Measurements from ENCODE around the gene SGCD.

DNA sequence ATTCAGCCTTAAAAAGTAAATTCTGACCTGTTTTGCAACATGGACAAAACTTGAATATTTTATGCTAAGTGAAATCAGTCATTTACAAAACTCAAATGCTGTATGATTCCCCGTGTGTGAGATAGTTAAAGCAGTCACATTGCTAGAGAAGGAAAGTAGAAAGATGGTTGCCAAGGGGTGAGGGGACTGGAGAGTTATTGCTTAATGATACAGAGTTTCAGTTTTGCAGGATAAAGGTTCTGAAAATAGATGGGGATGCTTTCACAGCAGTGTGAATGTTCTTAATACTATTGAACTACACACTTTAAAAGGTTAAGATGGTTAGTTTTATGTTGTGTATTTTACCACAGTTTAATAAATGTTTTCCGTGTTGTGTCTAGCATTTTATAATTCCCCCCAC lies 51.2 kb downstream of the SGCD start:
- TF ChIP-seq POLR2AphosphoS5 (IDR thresholded peaks at IDR 0.05; ENCODE audit: low read depth, low read length): no peak
- TF ChIP-seq, protein P1, sequence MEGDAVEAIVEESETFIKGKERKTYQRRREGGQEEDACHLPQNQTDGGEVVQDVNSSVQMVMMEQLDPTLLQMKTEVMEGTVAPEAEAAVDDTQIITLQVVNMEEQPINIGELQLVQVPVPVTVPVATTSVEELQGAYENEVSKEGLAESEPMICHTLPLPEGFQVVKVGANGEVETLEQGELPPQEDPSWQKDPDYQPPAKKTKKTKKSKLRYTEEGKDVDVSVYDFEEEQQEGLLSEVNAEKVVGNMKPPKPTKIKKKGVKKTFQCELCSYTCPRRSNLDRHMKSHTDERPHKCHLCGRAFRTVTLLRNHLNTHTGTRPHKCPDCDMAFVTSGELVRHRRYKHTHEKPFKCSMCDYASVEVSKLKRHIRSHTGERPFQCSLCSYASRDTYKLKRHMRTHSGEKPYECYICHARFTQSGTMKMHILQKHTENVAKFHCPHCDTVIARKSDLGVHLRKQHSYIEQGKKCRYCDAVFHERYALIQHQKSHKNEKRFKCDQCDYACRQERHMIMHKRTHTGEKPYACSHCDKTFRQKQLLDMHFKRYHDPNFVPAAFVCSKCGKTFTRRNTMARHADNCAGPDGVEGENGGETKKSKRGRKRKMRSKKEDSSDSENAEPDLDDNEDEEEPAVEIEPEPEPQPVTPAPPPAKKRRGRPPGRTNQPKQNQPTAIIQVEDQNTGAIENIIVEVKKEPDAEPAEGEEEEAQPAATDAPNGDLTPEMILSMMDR (IDR thresholded peaks at IDR 0.05): no peak

Measured in Panc1 (cell line).